Caco-2 (cell line): ENCODE data around the gene TRIB2. TPM values are rescaled to one million over a fixed set of nuclear protein-coding genes. Genes with fewer than 3 reads are reported as not detected.

ENCODE experiments used
- BruUV-seq: library from RNA; stranded (reverse); fragments of 400-500 nt; replicated peaks from 2 replicates; lab custom pipeline; 2021; lab: Mats Ljungman, UMichigan
- CTCF ChIA-PET: fragments of 300-600 bp; sonication (Branson Sonifier 250); formaldehyde crosslinking; loops from one replicate; lab custom pipeline; 2022; ENCODE audit warnings: antibody characterized with exemption; lab: Charles Lee
- POLR2A ChIA-PET: fragments of 300-600 bp; sonication (Branson Sonifier 250); formaldehyde crosslinking; loops from one replicate; lab custom pipeline; 2022; ENCODE audit warnings: antibody characterized with exemption; lab: Charles Lee
- DNase-seq, 2 experiments: peaks; one replicate each; pipeline versions ENCODE4 v3.0.0 to v3.0.0-alpha.2; 2020 to 2022
- H3K27me3 ChIP-seq: replicated peaks from 2 replicates; pipeline ENCODE4 v1.6.0; 2011; ENCODE audit warnings: low read length; ENCODE audit not compliant: control insufficient read depth, insufficient read depth
- H3K36me3 ChIP-seq: 2 replicates; pipeline ENCODE4 v1.5.1; 2011; ENCODE audit warnings: low read length; ENCODE audit not compliant: control insufficient read depth, insufficient read depth
- H3K4me1 ChIP-seq: fragments of 250-450 bp; sonication (Bioruptor Pico); 2 replicates; pipeline ENCODE4 v1.5.1; 2020; ENCODE audit warnings: mild to moderate bottlenecking
- H3K4me3 ChIP-seq: 2 replicates; pipeline ENCODE4 v1.5.1; 2011; ENCODE audit warnings: low read depth, mild to moderate bottlenecking, control low read depth, low read length
- H3K9me3 ChIP-seq: fragments of 250-450 bp; sonication (Bioruptor Pico); 2 replicates; pipeline ENCODE4 v1.5.1; 2020; ENCODE audit warnings: mild to moderate bottlenecking, moderate library complexity
- H3K27ac Mint-ChIP-seq: one replicate; pipeline ENCODE4 v1.8.0; 2022; ENCODE audit warnings: mixed read lengths; ENCODE audit not compliant: unreplicated experiment
- H3K27me3 Mint-ChIP-seq: one replicate; pipeline ENCODE4 v1.8.0; 2022; ENCODE audit warnings: mixed read lengths; ENCODE audit not compliant: insufficient read depth, unreplicated experiment
- H3K36me3 Mint-ChIP-seq: one replicate; pipeline ENCODE4 v1.8.0; 2022; ENCODE audit warnings: mild to moderate bottlenecking, mixed read lengths; ENCODE audit not compliant: insufficient read depth, unreplicated experiment
- H3K4me1 Mint-ChIP-seq: one replicate; pipeline ENCODE4 v1.8.0; 2022; ENCODE audit warnings: low read depth, mixed read lengths; ENCODE audit not compliant: unreplicated experiment
- H3K4me3 Mint-ChIP-seq: one replicate; pipeline ENCODE4 v1.8.0; 2022; ENCODE audit warnings: mild to moderate bottlenecking, moderate library complexity, mixed read lengths; ENCODE audit not compliant: unreplicated experiment
- H3K9me3 Mint-ChIP-seq: one replicate; pipeline ENCODE4 v1.8.0; 2022; ENCODE audit warnings: mixed read lengths; ENCODE audit not compliant: unreplicated experiment
- intact Hi-C: fragments of 100-400 bp; cut with micrococcal nuclease; formaldehyde crosslinking; loops from one replicate; pipeline ENCODE4 v1.10.0; 2022; ENCODE audit not compliant: unreplicated experiment
- total RNA-seq: library from RNA; stranded (reverse); gene quantifications from 2 replicates; pipeline ENCODE4 v1.2.3, GENCODE V29; 2022
- TF ChIP-seq, protein P1 (sequence below), 2 experiments: fragments of 200-600 bp in 1 of 2; IDR thresholded peaks; 1 replicate in 1 of 2; 2 replicates in 1 of 2; pipeline versions ENCODE4 v1.5.1 to v1.8.0; 2011 to 2022; ENCODE audit warnings: antibody characterized with exemption in 1 of 2, control low read depth in 1 of 2, inconsistent platforms in 1 of 2, low read depth in 1 of 2, low read length in 1 of 2, mild to moderate bottlenecking in 1 of 2, moderate library complexity in 1 of 2; ENCODE audit not compliant: insufficient read depth in 1 of 2, severe bottlenecking in 1 of 2, unreplicated experiment in 1 of 2

Gene TRIB2
- total RNA-seq, 1 experiment from 2014 or later: 2.9 TPM

DNA sequence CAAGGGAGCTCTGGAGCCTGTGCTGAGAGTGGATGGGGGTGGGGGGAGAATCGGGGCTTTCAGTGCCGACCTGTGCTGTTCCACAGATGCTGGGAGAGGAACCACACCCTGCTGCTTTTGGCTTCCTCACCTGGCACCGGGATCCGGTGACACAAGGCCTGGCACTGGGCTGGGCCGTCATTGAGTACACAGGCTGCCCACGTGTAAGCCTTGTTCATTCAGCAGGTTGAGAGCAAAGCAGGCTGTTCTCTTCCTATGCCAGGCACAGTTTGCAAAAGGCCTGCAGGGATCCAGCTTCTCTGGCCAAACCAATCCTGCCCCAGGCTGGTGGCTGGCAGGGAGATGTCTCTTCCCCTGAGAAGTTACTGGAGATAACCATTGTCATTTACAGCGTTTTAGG, 17.1 kb downstream of the TRIB2 start:
- intact Hi-C loops: no loop called here
- Histone ChIP-seq H3K4me3 (no peak overlapping the region), H3K9me3 (no peaks in the 10 kb centered on the region), H3K4me1 (no peaks in the 10 kb centered on the region), H3K36me3 (no peaks in the 10 kb centered on the region), H3K27me3 (no peaks in the 10 kb centered on the region)
- Mint-ChIP-seq H3K9me3 (no peaks in the 10 kb centered on the region), H3K27me3 (peaks cover 7% of the 10 kb centered on the region), H3K4me1 (no peaks in the 10 kb centered on the region), H3K27ac (no peak overlapping the region), H3K4me3 (no peak overlapping the region), H3K36me3 (no peaks in the 10 kb centered on the region)
- DNase-seq: no peak
- CTCF ChIA-PET: no interaction called here
- TF ChIP-seq, protein P1, sequence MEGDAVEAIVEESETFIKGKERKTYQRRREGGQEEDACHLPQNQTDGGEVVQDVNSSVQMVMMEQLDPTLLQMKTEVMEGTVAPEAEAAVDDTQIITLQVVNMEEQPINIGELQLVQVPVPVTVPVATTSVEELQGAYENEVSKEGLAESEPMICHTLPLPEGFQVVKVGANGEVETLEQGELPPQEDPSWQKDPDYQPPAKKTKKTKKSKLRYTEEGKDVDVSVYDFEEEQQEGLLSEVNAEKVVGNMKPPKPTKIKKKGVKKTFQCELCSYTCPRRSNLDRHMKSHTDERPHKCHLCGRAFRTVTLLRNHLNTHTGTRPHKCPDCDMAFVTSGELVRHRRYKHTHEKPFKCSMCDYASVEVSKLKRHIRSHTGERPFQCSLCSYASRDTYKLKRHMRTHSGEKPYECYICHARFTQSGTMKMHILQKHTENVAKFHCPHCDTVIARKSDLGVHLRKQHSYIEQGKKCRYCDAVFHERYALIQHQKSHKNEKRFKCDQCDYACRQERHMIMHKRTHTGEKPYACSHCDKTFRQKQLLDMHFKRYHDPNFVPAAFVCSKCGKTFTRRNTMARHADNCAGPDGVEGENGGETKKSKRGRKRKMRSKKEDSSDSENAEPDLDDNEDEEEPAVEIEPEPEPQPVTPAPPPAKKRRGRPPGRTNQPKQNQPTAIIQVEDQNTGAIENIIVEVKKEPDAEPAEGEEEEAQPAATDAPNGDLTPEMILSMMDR (IDR thresholded peaks at IDR 0.05; ENCODE audit: insufficient read depth in 1 of 2, low read depth in 1 of 2, low read length in 1 of 2, severe bottlenecking in 1 of 2, unreplicated experiment in 1 of 2): no peak
- POLR2A ChIA-PET: no interaction called here
- BruUV-seq: no TSS peak

DNA sequence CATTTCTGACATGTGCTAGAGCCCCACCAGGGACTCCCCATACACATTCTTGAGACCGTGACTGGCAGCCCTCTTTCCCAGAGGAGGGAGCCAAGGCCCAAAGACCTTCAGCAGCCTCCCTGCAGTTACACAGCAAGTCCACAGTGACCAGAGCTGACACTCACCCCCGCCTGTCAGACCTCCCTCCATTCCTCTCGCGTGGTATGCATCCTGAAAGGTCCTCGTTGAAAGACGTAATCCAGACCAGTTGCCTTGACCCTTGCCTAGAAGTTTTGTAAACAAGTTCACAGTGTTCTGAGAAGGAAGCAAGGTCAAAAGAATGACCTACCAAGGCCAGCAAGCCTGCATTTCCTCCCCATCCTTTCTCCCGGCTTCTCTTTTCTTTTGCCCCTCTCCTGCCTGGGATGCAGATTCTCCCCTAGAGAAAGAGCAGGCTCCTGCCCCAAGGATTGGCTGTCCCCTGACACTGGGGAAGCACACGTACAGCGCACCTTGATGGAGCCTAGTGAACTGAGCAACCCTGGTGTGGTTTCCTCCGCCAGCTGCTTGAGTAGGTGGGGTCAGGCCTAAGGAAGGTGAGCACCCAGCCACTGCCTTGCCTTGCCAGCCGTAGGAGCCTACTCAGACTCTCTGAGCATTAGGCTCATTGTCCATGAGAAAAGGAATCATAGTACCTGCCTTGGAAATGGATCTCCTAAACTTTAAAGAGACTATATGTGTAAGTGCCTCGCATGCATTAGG, 18.3 kb downstream of the TRIB2 start:
- no TSS peak for BruUV-seq
- intact Hi-C loops: no loop called here
- TF ChIP-seq, protein P1 (IDR thresholded peaks at IDR 0.05; ENCODE audit: insufficient read depth in 1 of 2, low read depth in 1 of 2, low read length in 1 of 2, severe bottlenecking in 1 of 2, unreplicated experiment in 1 of 2): no peak
- Mint-ChIP-seq H3K4me1 (no peaks in the 10 kb centered on the region), H3K4me3 (no peak overlapping the region), H3K27me3 (peaks cover 7% of the 10 kb centered on the region), H3K27ac (no peak overlapping the region), H3K36me3 (no peaks in the 10 kb centered on the region), H3K9me3 (no peaks in the 10 kb centered on the region)
- no peak for DNase-seq
- Histone ChIP-seq H3K27me3 (no peaks in the 10 kb centered on the region), H3K36me3 (no peaks in the 10 kb centered on the region), H3K4me3 (no peak overlapping the region), H3K9me3 (no peaks in the 10 kb centered on the region), H3K4me1 (no peaks in the 10 kb centered on the region)
- ChIA-PET CTCF (no interaction called here), POLR2A (no interaction called here)

DNA sequence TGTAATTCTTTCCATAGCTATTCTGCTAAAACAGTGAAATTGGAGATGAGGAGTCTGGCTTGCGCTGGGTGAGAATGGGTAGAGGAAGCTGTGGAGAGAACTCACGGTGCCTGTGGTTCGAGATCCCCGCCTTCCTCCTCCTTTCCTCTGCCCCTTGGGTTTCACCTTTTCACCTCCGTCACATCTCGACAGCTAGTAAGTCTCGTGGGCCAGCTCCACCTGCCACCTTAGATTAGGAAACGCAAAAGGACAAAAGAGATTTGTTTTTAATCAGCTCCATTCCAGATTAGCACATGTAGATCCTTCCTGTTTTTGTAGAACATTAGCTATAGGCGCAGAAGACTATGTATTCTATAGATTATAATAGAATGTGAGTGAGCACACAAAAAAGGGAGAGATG, 20.6 kb downstream of the TRIB2 start:
- H3K9me3 Mint-ChIP-seq: no peaks in the 10 kb centered on the region
- DNase-seq: no peak
- H3K4me1 ChIP-seq: no peaks in the 10 kb centered on the region
- H3K27me3 Mint-ChIP-seq: peaks cover 5% of the 10 kb centered on the region
- intact Hi-C loops: no loop called here
- H3K36me3 ChIP-seq: no peaks in the 10 kb centered on the region
- POLR2A ChIA-PET: no interaction called here
- H3K4me3 Mint-ChIP-seq: no peak overlapping the region
- H3K27ac Mint-ChIP-seq: no peak overlapping the region
- TF ChIP-seq, protein P1 (IDR thresholded peaks at IDR 0.05; ENCODE audit: insufficient read depth in 1 of 2, low read depth in 1 of 2, low read length in 1 of 2, severe bottlenecking in 1 of 2, unreplicated experiment in 1 of 2): no peak
- no peaks in the 10 kb centered on the region for H3K36me3 Mint-ChIP-seq
- H3K4me3 ChIP-seq: no peak overlapping the region
- no peaks in the 10 kb centered on the region for H3K9me3 ChIP-seq
- no peaks in the 10 kb centered on the region for H3K27me3 ChIP-seq
- no TSS peak for BruUV-seq
- H3K4me1 Mint-ChIP-seq: no peaks in the 10 kb centered on the region
- CTCF ChIA-PET: interaction anchor here (0.5 to 0.6 kb wide), 2 partner anchors 304 to 873 kb away, joined by 3 to 7 read pairs; no protein-coding TSS in a partner anchor
